ENCODE measurements around the gene ACTN4.

The ACTN4 gene

GRCh38 chr19:38701455-38702063, 54.1 kb downstream of the ACTN4 start:
- WGBS (ENCODE audit: extremely low coverage, insufficient coverage, low lambda C conversion rate), result no CpG with 5 or more reads among the region's 11 CpGs
- Histone ChIP-seq H3K23ac (ENCODE audit: low read length) (no peak overlapping the region), H3K9ac (ENCODE audit: low read length) (no peak overlapping the region), H3K79me1 (ENCODE audit: low read length) (peaks cover 28% of the 10 kb centered on the region), H4K5ac (ENCODE audit: low read length) (no peak overlapping the region), H4K8ac (ENCODE audit: low read depth, low read length) (no peak overlapping the region), H2AK5ac (ENCODE audit: low read length) (no peak overlapping the region), H3K56ac (ENCODE audit: low read length) (no peak overlapping the region), H3K36me3 (ENCODE audit: control insufficient read depth, insufficient read depth, low read length) (peaks cover 9% of the 10 kb centered on the region), H3K79me2 (ENCODE audit: control insufficient read depth, insufficient read depth, low read length) (peaks cover 32% of the 10 kb centered on the region), H3K27ac (ENCODE audit: low read depth, low read length) (no peak overlapping the region), H3K4ac (ENCODE audit: low read depth, low read length) (no peak overlapping the region), H3K4me1 (ENCODE audit: control insufficient read depth, low read depth, low read length) (peaks cover 3% of the 10 kb centered on the region), H2BK120ac (ENCODE audit: low read depth, low read length) (no peak overlapping the region), H3K4me3 (ENCODE audit: low read length) (no peak overlapping the region), H2BK15ac (replicated peaks; ENCODE audit: low read depth) (no peak overlapping the region), H3K4me2 (ENCODE audit: low read length) (no peak overlapping the region), H2BK5ac (ENCODE audit: low read length) (no peak overlapping the region), H3K18ac (ENCODE audit: low read length) (no peak overlapping the region), H3K27me3 (ENCODE audit: insufficient read depth, low read length, poor library complexity) (no peaks in the 10 kb centered on the region)
- DNase-seq, result no peak

GRCh38 chr19:38702278-38702677, 54.8 kb downstream of the ACTN4 start:
- Histone ChIP-seq H2BK15ac (replicated peaks; ENCODE audit: low read depth) (no peak overlapping the region), H3K36me3 (ENCODE audit: control insufficient read depth, insufficient read depth, low read length) (peaks cover 12% of the 10 kb centered on the region), H2BK120ac (ENCODE audit: low read depth, low read length) (no peak overlapping the region), H3K9ac (ENCODE audit: low read length) (no peak overlapping the region), H4K8ac (ENCODE audit: low read depth, low read length) (no peak overlapping the region), H3K4me1 (ENCODE audit: control insufficient read depth, low read depth, low read length) (peaks cover 3% of the 10 kb centered on the region), H3K27ac (ENCODE audit: low read depth, low read length) (no peak overlapping the region), H3K4me2 (ENCODE audit: low read length) (no peak overlapping the region), H3K4ac (ENCODE audit: low read depth, low read length) (no peak overlapping the region), H2BK5ac (ENCODE audit: low read length) (no peak overlapping the region), H3K23ac (ENCODE audit: low read length) (no peak overlapping the region), H2AK5ac (ENCODE audit: low read length) (no peak overlapping the region), H3K56ac (ENCODE audit: low read length) (no peak overlapping the region), H4K5ac (ENCODE audit: low read length) (no peak overlapping the region), H3K4me3 (ENCODE audit: low read length) (no peak overlapping the region), H3K27me3 (ENCODE audit: insufficient read depth, low read length, poor library complexity) (no peaks in the 10 kb centered on the region), H3K79me1 (ENCODE audit: low read length) (peaks cover 28% of the 10 kb centered on the region), H3K79me2 (ENCODE audit: control insufficient read depth, insufficient read depth, low read length) (peaks cover 25% of the 10 kb centered on the region), H3K18ac (ENCODE audit: low read length) (no peak overlapping the region)
- no CpG with 5 or more reads among the region's 14 CpGs for WGBS (ENCODE audit: extremely low coverage, insufficient coverage, low lambda C conversion rate)
- DNase-seq, result no peak

GRCh38 chr19:38703509-38703908, 56.1 kb downstream of the ACTN4 start:
- H3K79me2 ChIP-seq (ENCODE audit: control insufficient read depth, insufficient read depth, low read length), result peaks cover 13% of the 10 kb centered on the region
- DNase-seq, result no peak
- no peak overlapping the region for H3K4me2 ChIP-seq (ENCODE audit: low read length)
- H3K56ac ChIP-seq (ENCODE audit: low read length), result no peak overlapping the region
- no peak overlapping the region for H2BK15ac ChIP-seq (replicated peaks; ENCODE audit: low read depth)
- no peak overlapping the region for H3K27ac ChIP-seq (ENCODE audit: low read depth, low read length)
- H3K4me1 ChIP-seq (ENCODE audit: control insufficient read depth, low read depth, low read length), result no peaks in the 10 kb centered on the region
- H3K9ac ChIP-seq (ENCODE audit: low read length), result no peak overlapping the region
- H2AK5ac ChIP-seq (ENCODE audit: low read length), result no peak overlapping the region
- no peak overlapping the region for H2BK5ac ChIP-seq (ENCODE audit: low read length)
- H3K79me1 ChIP-seq (ENCODE audit: low read length), result peaks cover 17% of the 10 kb centered on the region
- no peak overlapping the region for H3K18ac ChIP-seq (ENCODE audit: low read length)
- H3K23ac ChIP-seq (ENCODE audit: low read length), result no peak overlapping the region
- H3K4me3 ChIP-seq (ENCODE audit: low read length), result no peak overlapping the region
- H3K27me3 ChIP-seq (ENCODE audit: insufficient read depth, low read length, poor library complexity), result no peaks in the 10 kb centered on the region
- H3K4ac ChIP-seq (ENCODE audit: low read depth, low read length), result no peak overlapping the region
- no peak overlapping the region for H2BK120ac ChIP-seq (ENCODE audit: low read depth, low read length)
- H4K5ac ChIP-seq (ENCODE audit: low read length), result no peak overlapping the region
- WGBS (ENCODE audit: extremely low coverage, insufficient coverage, low lambda C conversion rate), result no CpG with 5 or more reads among the region's 14 CpGs
- peaks cover 20% of the 10 kb centered on the region for H3K36me3 ChIP-seq (ENCODE audit: control insufficient read depth, insufficient read depth, low read length)
- H4K8ac ChIP-seq (ENCODE audit: low read depth, low read length), result no peak overlapping the region

GRCh38 chr19:38704488-38705026, 57.1 kb downstream of the ACTN4 start:
- Histone ChIP-seq H2BK15ac (replicated peaks; ENCODE audit: low read depth) (no peak overlapping the region), H3K23ac (ENCODE audit: low read length) (no peak overlapping the region), H3K9ac (ENCODE audit: low read length) (no peak overlapping the region), H3K4me1 (ENCODE audit: control insufficient read depth, low read depth, low read length) (no peaks in the 10 kb centered on the region), H3K36me3 (ENCODE audit: control insufficient read depth, insufficient read depth, low read length) (peaks cover 26% of the 10 kb centered on the region), H3K4me3 (ENCODE audit: low read length) (no peak overlapping the region), H4K5ac (ENCODE audit: low read length) (no peak overlapping the region), H2AK5ac (ENCODE audit: low read length) (no peak overlapping the region), H2BK120ac (ENCODE audit: low read depth, low read length) (no peak overlapping the region), H3K79me1 (ENCODE audit: low read length) (peaks cover 10% of the 10 kb centered on the region), H3K79me2 (ENCODE audit: control insufficient read depth, insufficient read depth, low read length) (peaks cover 6% of the 10 kb centered on the region), H3K56ac (ENCODE audit: low read length) (no peak overlapping the region), H3K27ac (ENCODE audit: low read depth, low read length) (no peak overlapping the region), H3K4me2 (ENCODE audit: low read length) (no peak overlapping the region), H4K8ac (ENCODE audit: low read depth, low read length) (no peak overlapping the region), H2BK5ac (ENCODE audit: low read length) (no peak overlapping the region), H3K18ac (ENCODE audit: low read length) (no peak overlapping the region), H3K4ac (ENCODE audit: low read depth, low read length) (no peak overlapping the region), H3K27me3 (ENCODE audit: insufficient read depth, low read length, poor library complexity) (no peaks in the 10 kb centered on the region)
- WGBS (ENCODE audit: extremely low coverage, insufficient coverage, low lambda C conversion rate), result no CpG with 5 or more reads among the region's 13 CpGs
- DNase-seq, result peak; percentile 37

- Histone ChIP-seq H2BK15ac (replicated peaks; ENCODE audit: low read depth) (no peak overlapping the region), H3K56ac (ENCODE audit: low read length) (no peak overlapping the region), H3K4me3 (ENCODE audit: low read length) (no peak overlapping the region), H2BK5ac (ENCODE audit: low read length) (no peak overlapping the region), H3K23ac (ENCODE audit: low read length) (no peak overlapping the region), H3K79me2 (ENCODE audit: control insufficient read depth, insufficient read depth, low read length) (no peaks in the 10 kb centered on the region), H3K4me1 (ENCODE audit: control insufficient read depth, low read depth, low read length) (no peaks in the 10 kb centered on the region), H3K79me1 (ENCODE audit: low read length) (peaks cover 4% of the 10 kb centered on the region), H3K18ac (ENCODE audit: low read length) (no peak overlapping the region), H3K36me3 (ENCODE audit: control insufficient read depth, insufficient read depth, low read length) (peaks cover 31% of the 10 kb centered on the region), H4K5ac (ENCODE audit: low read length) (no peak overlapping the region), H3K4ac (ENCODE audit: low read depth, low read length) (no peak overlapping the region), H3K27ac (ENCODE audit: low read depth, low read length) (no peak overlapping the region), H2BK120ac (ENCODE audit: low read depth, low read length) (no peak overlapping the region), H3K27me3 (ENCODE audit: insufficient read depth, low read length, poor library complexity) (no peaks in the 10 kb centered on the region), H3K4me2 (ENCODE audit: low read length) (no peak overlapping the region), H3K9ac (ENCODE audit: low read length) (no peak overlapping the region), H2AK5ac (ENCODE audit: low read length) (no peak overlapping the region), H4K8ac (ENCODE audit: low read depth, low read length) (no peak overlapping the region)
- DNase-seq, result no peak
- WGBS (ENCODE audit: extremely low coverage, insufficient coverage, low lambda C conversion rate), result no CpG with 5 or more reads among the region's 22 CpGs
Observed at GRCh38 chr19:38705197-38706019, 58.0 kb downstream of the ACTN4 start.
